ENCODE results near the gene THRA. TPM values are rescaled to one million over a fixed set of nuclear protein-coding genes. Genes with fewer than 3 reads are reported as not detected.

Gene THRA
- polyA plus RNA-seq, 1 donor (not counting 4 experiments of a cell fraction or from before 2014, with no cell fraction given) = 4.5 TPM

- peaks cover 32% of the 10 kb centered on the region for H3K4me1 ChIP-seq (ENCODE audit: control insufficient read depth, extremely low read depth, insufficient read depth, low read length)
- peaks cover 26 to 48% of the 10 kb centered on the region in 2 experiments for H3K36me3 ChIP-seq (ENCODE audit: control insufficient read depth in 2 of 2, extremely low read depth in 1 of 2, insufficient read depth in 2 of 2, low read length in 2 of 2)
- no peaks in the 10 kb centered on the region for H3K27me3 ChIP-seq (ENCODE audit: control insufficient read depth, extremely low read depth, insufficient read depth, low read length)
- DNase-seq (ENCODE audit: low read depth, low spot score) (no peak), FAIRE-seq (no peak)
- no peaks in the 10 kb centered on the region for H3K9me3 ChIP-seq (ENCODE audit: control insufficient read depth, low read depth, low read length)
- no peak overlapping the region for H3K9ac ChIP-seq (ENCODE audit: control insufficient read depth, extremely low read depth, insufficient read depth, low read length)
- TF ChIP-seq EZH2 (IDR thresholded peaks at IDR 0.05; ENCODE audit: low read length) = no peak
- no peak for TF ChIP-seq CTCF (optimal IDR thresholded peaks at IDR 0.05 in 1 of 3, IDR thresholded peaks at IDR 0.05 in 1 of 3, conservative IDR thresholded peaks at IDR 0.05 in 1 of 3; ENCODE audit: extremely low read depth in 1 of 3, insufficient read depth in 2 of 3, low read length in 3 of 3)
- no peak overlapping the region for H2AFZ ChIP-seq (ENCODE audit: control insufficient read depth, low read length)
- H3K4me3 ChIP-seq (ENCODE audit: control insufficient read depth in 2 of 3, extremely low read depth in 1 of 3, insufficient read depth in 2 of 3, low read depth in 1 of 3, low read length in 3 of 3) = no peak overlapping the region
- no peaks in the 10 kb centered on the region for H3K9me1 ChIP-seq (ENCODE audit: control insufficient read depth, extremely low read depth, insufficient read depth, low read length)
- peaks cover 13% of the 10 kb centered on the region for H3K79me2 ChIP-seq (ENCODE audit: control insufficient read depth, insufficient read depth, low read length)
- dilution Hi-C loops (cut with MboI; ENCODE audit: extremely low pct_ligation_motif_present, low sequenced_read_pairs) = no loop called here
- no peaks in the 10 kb centered on the region for H4K20me1 ChIP-seq (ENCODE audit: control insufficient read depth, extremely low read depth, insufficient read depth, low read length)
- no peak overlapping the region for H3K4me2 ChIP-seq (ENCODE audit: control insufficient read depth, extremely low read depth, insufficient read depth, low read depth, low read length)
- no peak overlapping the region for H3K27ac ChIP-seq (ENCODE audit: control insufficient read depth, insufficient read depth, low read length)
These were observed 32.7 kb downstream of the THRA start for GRCh38 chr17:40095351-40095943.

- no peak for FAIRE-seq
- H3K79me2 ChIP-seq (ENCODE audit: control insufficient read depth, insufficient read depth, low read length) = peaks cover 13% of the 10 kb centered on the region
- no peak overlapping the region for H3K27ac ChIP-seq (ENCODE audit: control insufficient read depth, insufficient read depth, low read length)
- no peak overlapping the region for H3K4me2 ChIP-seq (ENCODE audit: control insufficient read depth, extremely low read depth, insufficient read depth, low read depth, low read length)
- H4K20me1 ChIP-seq (ENCODE audit: control insufficient read depth, extremely low read depth, insufficient read depth, low read length) = no peaks in the 10 kb centered on the region
- peaks cover 36% of the 10 kb centered on the region for H3K4me1 ChIP-seq (ENCODE audit: control insufficient read depth, extremely low read depth, insufficient read depth, low read length)
- H3K36me3 ChIP-seq (ENCODE audit: control insufficient read depth in 2 of 2, extremely low read depth in 1 of 2, insufficient read depth in 2 of 2, low read length in 2 of 2) = peaks cover 26 to 48% of the 10 kb centered on the region in 2 experiments
- no peaks in the 10 kb centered on the region for H3K27me3 ChIP-seq (ENCODE audit: control insufficient read depth, extremely low read depth, insufficient read depth, low read length)
- no peaks in the 10 kb centered on the region for H3K9me1 ChIP-seq (ENCODE audit: control insufficient read depth, extremely low read depth, insufficient read depth, low read length)
- no peak overlapping the region for H3K9ac ChIP-seq (ENCODE audit: control insufficient read depth, extremely low read depth, insufficient read depth, low read length)
- no peak overlapping the region for H3K4me3 ChIP-seq (ENCODE audit: control insufficient read depth in 2 of 3, extremely low read depth in 1 of 3, insufficient read depth in 2 of 3, low read depth in 1 of 3, low read length in 3 of 3)
- DNase-seq (ENCODE audit: low read depth, low spot score) = no peak
- dilution Hi-C loops (cut with MboI; ENCODE audit: extremely low pct_ligation_motif_present, low sequenced_read_pairs) = no loop called here
- TF ChIP-seq EZH2 (IDR thresholded peaks at IDR 0.05; ENCODE audit: low read length) = no peak
- TF ChIP-seq CTCF (optimal IDR thresholded peaks at IDR 0.05 in 1 of 3, IDR thresholded peaks at IDR 0.05 in 1 of 3, conservative IDR thresholded peaks at IDR 0.05 in 1 of 3; ENCODE audit: extremely low read depth in 1 of 3, insufficient read depth in 2 of 3, low read length in 3 of 3) = no peak
- no peak overlapping the region for H2AFZ ChIP-seq (ENCODE audit: control insufficient read depth, low read length)
- no peaks in the 10 kb centered on the region for H3K9me3 ChIP-seq (ENCODE audit: control insufficient read depth, low read depth, low read length)
These were observed 33.4 kb downstream of the THRA start for GRCh38 chr17:40095944-40096791.
